PC-9 (cell line): ENCODE measurements around the gene EPC2. TPM values are rescaled to one million over a fixed set of nuclear protein-coding genes. Genes with fewer than 3 reads are reported as not detected.
A peak's percentile ranks its signal among the peaks of the same experiment; 100 is the strongest.
"Not testable (repeated sequence)": the region's sequence is repeated elsewhere in the genome, so short reads cannot be mapped to it uniquely, and the experiment has no call there.

ENCODE experiments used
- BruUV-seq: library from RNA; stranded (reverse); fragments of 400-500 nt; replicated peaks from 2 replicates; lab custom pipeline; 2021; lab: Mats Ljungman, UMichigan
- CTCF ChIA-PET: fragments of 300-600 bp; sonication (Branson Sonifier 250); formaldehyde crosslinking; loops from one replicate; lab custom pipeline; 2022; ENCODE audit warnings: antibody characterized with exemption; lab: Charles Lee
- POLR2A ChIA-PET: fragments of 300-600 bp; sonication (Branson Sonifier 250); formaldehyde crosslinking; loops from one replicate; lab custom pipeline; 2022; ENCODE audit warnings: antibody characterized with exemption; ENCODE audit not compliant: unreplicated experiment; lab: Charles Lee
- DNase-seq, 2 experiments: peaks; one replicate each; pipeline versions ENCODE4 v3.0.0 to v3.0.0-alpha.2; 2015 to 2022; ENCODE audit warnings: mixed read lengths in 1 of 2
- H2AFZ ChIP-seq: fragments of 200-600 bp; sonication (generic); 2 replicates; pipeline ENCODE4 v1.8.1; 2017; ENCODE audit warnings: antibody characterized with exemption
- H3F3A ChIP-seq: fragments of 200-600 bp; sonication (generic); 2 replicates; pipeline ENCODE4 v1.8.1; 2017; ENCODE audit warnings: antibody characterized with exemption, mild to moderate bottlenecking, low read depth; ENCODE audit not compliant: insufficient read depth
- H3K27ac ChIP-seq: fragments of 200-600 bp; sonication (generic); 2 replicates; pipeline ENCODE4 v1.6.1; 2016; ENCODE audit warnings: mixed run types
- H3K27me3 ChIP-seq: fragments of 200-600 bp; sonication (generic); 2 replicates; pipeline ENCODE4 v1.6.1; 2016; ENCODE audit warnings: low read depth, mixed run types; ENCODE audit not compliant: insufficient read depth
- H3K36me3 ChIP-seq: fragments of 200-600 bp; sonication (generic); 2 replicates; pipeline ENCODE4 v1.6.1; 2016; ENCODE audit warnings: low read depth, mixed run types
- H3K4me1 ChIP-seq: fragments of 200-600 bp; sonication (generic); replicated peaks from 2 replicates; pipeline ENCODE4 v1.6.1; 2016; ENCODE audit warnings: mixed run types; ENCODE audit not compliant: insufficient read depth
- H3K4me2 ChIP-seq: fragments of 200-600 bp; sonication (generic); 2 replicates; pipeline ENCODE4 v1.6.1; 2017; ENCODE audit warnings: mixed run types
- H3K4me3 ChIP-seq: fragments of 200-600 bp; sonication (generic); 2 replicates; pipeline ENCODE4 v1.6.1; 2016; ENCODE audit warnings: mixed run types
- H3K79me2 ChIP-seq: fragments of 200-600 bp; sonication (generic); 2 replicates; pipeline ENCODE4 v1.6.1; 2017; ENCODE audit warnings: low read depth, mixed run types
- H3K9me2 ChIP-seq: fragments of 200-600 bp; sonication (generic); 2 replicates; pipeline ENCODE4 v1.8.1; 2017; ENCODE audit warnings: mild to moderate bottlenecking; ENCODE audit not compliant: insufficient read depth
- H3K9me3 ChIP-seq: fragments of 200-600 bp; sonication (generic); 2 replicates; pipeline ENCODE4 v1.8.1; 2016; ENCODE audit warnings: low read depth; ENCODE audit not compliant: insufficient read depth
- H4K20me1 ChIP-seq: fragments of 200-600 bp; sonication (generic); 2 replicates; pipeline ENCODE4 v1.8.1; 2017; ENCODE audit not compliant: insufficient read depth
- CTCF ChIP-seq: fragments of 200-600 bp; sonication (generic); conservative IDR thresholded peaks from 2 replicates; pipeline ENCODE4 v1.6.1; 2017; ENCODE audit warnings: mixed run types, antibody characterized with exemption, mild to moderate bottlenecking, moderate library complexity
- EZH2 ChIP-seq: fragments of 200-600 bp; sonication (generic); IDR thresholded peaks from 2 replicates; pipeline ENCODE4 v1.8.0; 2017; ENCODE audit warnings: antibody characterized with exemption, low read depth
- intact Hi-C: fragments of 100-400 bp; cut with micrococcal nuclease; formaldehyde crosslinking; loops from one replicate; pipeline ENCODE4 v1.10.0; 2022; ENCODE audit not compliant: unreplicated experiment
- total RNA-seq: library from RNA; stranded (reverse); gene quantifications from 2 replicates; pipeline ENCODE4 v1.2.3, GENCODE V29; 2021

EPC2 gene
- total RNA-seq, 1 experiment from 2014 or later, result 29.8 TPM

GRCh38 chr2:148658807-148659722, 14.5 kb downstream of the EPC2 start:
- no peaks in the 10 kb centered on the region for H3K27me3 ChIP-seq
- no peak overlapping the region for H3K27ac ChIP-seq
- intact Hi-C loops, result no loop called here
- ChIA-PET POLR2A (interaction anchor here (0.7 kb wide), 1 partner anchor 17 kb away, joined by 7 read pairs; no protein-coding TSS in a partner anchor), CTCF (no interaction called here)
- peaks cover 94% of the 10 kb centered on the region for H3K79me2 ChIP-seq
- DNase-seq, result peak in 1 of 2 experiments; percentile 73
- H4K20me1 ChIP-seq, result peaks cover 37% of the 10 kb centered on the region
- H3F3A ChIP-seq, result no peaks in the 10 kb centered on the region
- TF ChIP-seq EZH2 (no peak), CTCF (no peak)
- no peaks in the 10 kb centered on the region for H3K36me3 ChIP-seq
- no TSS peak for BruUV-seq
- no peaks in the 10 kb centered on the region for H3K9me2 ChIP-seq
- no peak overlapping the region for H3K4me3 ChIP-seq
- peaks cover 19% of the 10 kb centered on the region for H3K4me1 ChIP-seq
- H3K9me3 ChIP-seq, result no peaks in the 10 kb centered on the region
- no peak overlapping the region for H2AFZ ChIP-seq
- peak overlapping the region; percentile 42 for H3K4me2 ChIP-seq

GRCh38 chr2:148660999-148661398, 16.4 kb downstream of the EPC2 start:
- H4K20me1 ChIP-seq, result peaks cover 42% of the 10 kb centered on the region
- peaks cover 94% of the 10 kb centered on the region for H3K79me2 ChIP-seq
- H3K27ac ChIP-seq, result no peak overlapping the region
- no TSS peak for BruUV-seq
- no peak overlapping the region for H3K4me3 ChIP-seq
- no peaks in the 10 kb centered on the region for H3K9me2 ChIP-seq
- DNase-seq, result no peak
- no peaks in the 10 kb centered on the region for H3K27me3 ChIP-seq
- no peaks in the 10 kb centered on the region for H3F3A ChIP-seq
- no peaks in the 10 kb centered on the region for H3K9me3 ChIP-seq
- TF ChIP-seq CTCF, result no peak
- no peak for TF ChIP-seq EZH2
- H3K4me2 ChIP-seq, result no peak overlapping the region
- intact Hi-C loops, result no loop called here
- ChIA-PET CTCF (interaction anchor here (0.7 kb wide), 1 partner anchor 15 kb away, joined by 3 read pairs; no protein-coding TSS in a partner anchor), POLR2A (no interaction called here)
- no peak overlapping the region for H2AFZ ChIP-seq
- H3K36me3 ChIP-seq, result no peaks in the 10 kb centered on the region
- peaks cover 19% of the 10 kb centered on the region for H3K4me1 ChIP-seq

- intact Hi-C loops, result not testable (repeated sequence)
Observed at GRCh38 chr2:148662332-148662731, 17.8 kb downstream of the EPC2 start.

More at GRCh38 chr2:148662332-148662731, 17.8 kb downstream of the EPC2 start:
- DNase-seq, BruUV-seq, H3K9me3 ChIP-seq, CTCF ChIA-PET, H2AFZ ChIP-seq, H3K27me3 ChIP-seq, H3F3A ChIP-seq, H3K4me3 ChIP-seq, H3K36me3 ChIP-seq, H3K9me2 ChIP-seq, H3K27ac ChIP-seq, POLR2A ChIA-PET, H3K4me2 ChIP-seq: not testable (repeated sequence)
- H4K20me1 ChIP-seq, result peaks cover 41% of the 10 kb centered on the region
- H3K4me1 ChIP-seq, result peaks cover 19% of the 10 kb centered on the region
- peaks cover 94% of the 10 kb centered on the region for H3K79me2 ChIP-seq
